Mesenchymal stem cell (in vitro differentiated cells and primary cell): Measurements from ENCODE around the gene ZEB1.

Source experiments
- DNase-seq: peaks from one replicate; pipeline ENCODE4 v3.0.0-alpha.2; 2013
- H2AFZ ChIP-seq: one replicate; pipeline ENCODE4 v1.6.1; 2013; ENCODE audit warnings: low read depth, mild to moderate bottlenecking, control low read depth, inconsistent platforms, low read length, moderate library complexity
- H2AK5ac ChIP-seq: 2 replicates; pipeline ENCODE4 v1.6.1; 2013; ENCODE audit warnings: low read length, moderate library complexity, mild to moderate bottlenecking, inconsistent platforms; ENCODE audit not compliant: severe bottlenecking
- H2BK120ac ChIP-seq: one replicate; pipeline ENCODE4 v1.6.1; 2013; ENCODE audit warnings: low read depth, mild to moderate bottlenecking, inconsistent platforms, low read length, moderate library complexity
- H2BK12ac ChIP-seq, 2 experiments: one replicate each; pipeline ENCODE4 v1.6.1; 2013; ENCODE audit warnings: inconsistent platforms in 2 of 2, low read length in 2 of 2, mild to moderate bottlenecking in 2 of 2, moderate library complexity in 2 of 2, control low read depth in 1 of 2
- H2BK15ac ChIP-seq: one replicate; pipeline ENCODE4 v1.6.1; 2013; ENCODE audit warnings: mild to moderate bottlenecking, low read depth, inconsistent platforms; ENCODE audit not compliant: poor library complexity, severe bottlenecking
- H2BK5ac ChIP-seq: 2 replicates; pipeline ENCODE4 v1.6.1; 2013; ENCODE audit warnings: low read depth, mild to moderate bottlenecking, low read length, control low read depth, inconsistent platforms; ENCODE audit not compliant: poor library complexity, severe bottlenecking
- H3K14ac ChIP-seq, 2 experiments: one replicate each; pipeline ENCODE4 v1.6.1; 2013; ENCODE audit warnings: inconsistent platforms in 2 of 2, low read length in 2 of 2, control low read depth in 1 of 2, mild to moderate bottlenecking in 1 of 2, moderate library complexity in 1 of 2
- H3K18ac ChIP-seq, 2 experiments: one replicate each; pipeline ENCODE4 v1.6.1; 2013; ENCODE audit warnings: inconsistent platforms in 2 of 2, low read length in 2 of 2, control low read depth in 1 of 2, low read depth in 1 of 2, mild to moderate bottlenecking in 1 of 2
- H3K23ac ChIP-seq, 2 experiments: one replicate each; pipeline ENCODE4 v1.6.1; 2013; ENCODE audit warnings: inconsistent platforms in 2 of 2, low read length in 2 of 2, mild to moderate bottlenecking in 2 of 2, moderate library complexity in 2 of 2, control low read depth in 1 of 2
- H3K27ac ChIP-seq: 2 replicates; pipeline ENCODE4 v1.5.1; 2013; ENCODE audit warnings: mild to moderate bottlenecking, moderate library complexity, low read length, control low read depth, inconsistent platforms; ENCODE audit not compliant: poor library complexity, severe bottlenecking
- H3K27me3 ChIP-seq, 2 experiments: 2 replicates each; pipeline versions ENCODE4 v1.6.1 to v1.7.0; 2013; ENCODE audit warnings: low read length in 2 of 2, mild to moderate bottlenecking in 2 of 2, moderate library complexity in 2 of 2, control low read depth in 1 of 2, inconsistent platforms in 1 of 2; ENCODE audit not compliant: control insufficient read depth in 1 of 2, insufficient read depth in 1 of 2
- H3K36me3 ChIP-seq, 2 experiments: 2 replicates each; pipeline versions ENCODE4 v1.6.1 to v1.7.0; 2013; ENCODE audit warnings: low read length in 2 of 2, control low read depth in 1 of 2, inconsistent platforms in 1 of 2, low read depth in 1 of 2, mild to moderate bottlenecking in 1 of 2; ENCODE audit not compliant: insufficient read depth in 2 of 2, control insufficient read depth in 1 of 2
- H3K4ac ChIP-seq, 2 experiments: one replicate each; pipeline ENCODE4 v1.6.1; 2013; ENCODE audit warnings: inconsistent platforms in 2 of 2, low read length in 2 of 2, mild to moderate bottlenecking in 2 of 2, moderate library complexity in 2 of 2, control low read depth in 1 of 2, low read depth in 1 of 2
- H3K4me1 ChIP-seq: 2 replicates; pipeline ENCODE4 v1.6.1; 2013; ENCODE audit warnings: low read depth, low read length, control low read depth; ENCODE audit not compliant: control insufficient read depth, insufficient read depth
- H3K4me2 ChIP-seq: 2 replicates; pipeline ENCODE4 v1.6.1; 2013; ENCODE audit warnings: low read length, mild to moderate bottlenecking, inconsistent platforms; ENCODE audit not compliant: poor library complexity, severe bottlenecking
- H3K4me3 ChIP-seq, 2 experiments: 2 replicates each; pipeline versions ENCODE4 v1.5.1 to v1.7.0; 2013; ENCODE audit warnings: low read length in 2 of 2, mild to moderate bottlenecking in 2 of 2, control low read depth in 1 of 2, low read depth in 1 of 2; ENCODE audit not compliant: insufficient read depth in 1 of 2
- H3K79me1 ChIP-seq: replicated peaks from 2 replicates; pipeline ENCODE4 v1.6.1; 2013; ENCODE audit warnings: mild to moderate bottlenecking, control low read depth, low read length, inconsistent platforms; ENCODE audit not compliant: poor library complexity, severe bottlenecking
- H3K9ac ChIP-seq: 2 replicates; pipeline ENCODE4 v1.7.0; 2013; ENCODE audit warnings: mild to moderate bottlenecking, low read length, moderate library complexity
- H3K9me3 ChIP-seq: 2 replicates; pipeline ENCODE4 v1.7.0; 2013; ENCODE audit warnings: mild to moderate bottlenecking, low read length; ENCODE audit not compliant: control insufficient read depth
- H4K8ac ChIP-seq: one replicate; pipeline ENCODE4 v1.6.1; 2013; ENCODE audit warnings: inconsistent platforms, mild to moderate bottlenecking, low read length, moderate library complexity
- H4K91ac ChIP-seq: one replicate; pipeline ENCODE4 v1.6.1; 2013; ENCODE audit warnings: mild to moderate bottlenecking, low read length, inconsistent platforms
- WGBS: methylation state at CpG from one replicate; pipeline ENCODE4 v1.1.7; 2013; ENCODE audit warnings: mixed read lengths; 5-methylcytosine and 5-hydroxymethylcytosine counted together

ZEB1 gene

DNA sequence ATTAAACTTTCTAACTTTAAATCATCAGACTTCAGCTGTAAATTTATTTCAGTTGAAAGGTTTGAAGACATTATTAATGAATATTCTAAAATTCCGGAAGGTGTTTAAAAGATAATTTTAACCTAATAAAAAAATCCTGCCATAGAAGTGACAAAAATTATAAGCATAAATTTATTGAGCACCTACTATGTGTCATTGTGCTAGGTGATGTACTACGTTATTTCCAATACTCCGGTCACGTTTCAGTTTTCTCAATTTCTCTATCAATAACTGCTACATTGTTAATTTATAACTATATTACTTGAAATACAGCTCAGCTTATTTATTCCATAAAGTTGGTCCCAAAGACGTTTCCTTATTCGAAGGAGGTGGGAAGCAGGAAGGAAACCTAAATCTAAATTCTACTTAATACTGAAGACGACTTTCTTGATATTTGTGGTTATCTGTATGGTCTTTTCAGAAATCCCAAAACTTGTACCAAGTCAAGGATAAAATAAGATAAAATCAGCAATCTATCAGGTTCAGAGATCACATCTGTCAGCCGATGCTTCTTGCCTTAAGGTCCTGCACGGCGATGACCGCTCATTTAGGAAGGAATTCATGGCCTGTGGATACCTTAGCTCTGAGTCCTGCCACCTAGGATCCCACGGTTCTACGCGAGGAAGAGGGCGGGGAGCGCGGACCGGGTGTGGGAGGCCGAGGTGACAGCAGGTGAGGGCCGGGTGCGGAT is 1.2 kb upstream of the ZEB1 start:
- H3K14ac ChIP-seq, result peak overlapping the region in 1 of 2 experiments; percentile 85
- DNase-seq, result no peak
- peak overlapping the region; percentile 29 for H2AFZ ChIP-seq
- peak overlapping the region in 1 of 2 experiments; percentile 77 for H3K23ac ChIP-seq
- peak overlapping the region; percentile 6 for H2BK120ac ChIP-seq
- H3K9me3 ChIP-seq, result no peaks in the 10 kb centered on the region
- no peaks in the 10 kb centered on the region for H3K27me3 ChIP-seq
- peak overlapping the region; percentile 90 for H3K9ac ChIP-seq
- H3K4me2 ChIP-seq, result peak overlapping the region; percentile 96
- H2AK5ac ChIP-seq, result no peak overlapping the region
- H3K27ac ChIP-seq, result peak overlapping the region; percentile 22
- peaks cover 10% of the 10 kb centered on the region for H3K79me1 ChIP-seq
- H3K4ac ChIP-seq, result peak overlapping the region in 1 of 2 experiments; percentile 47
- H3K36me3 ChIP-seq, result no peaks in the 10 kb centered on the region
- peak overlapping the region; percentile 92 for H4K91ac ChIP-seq
- no peak overlapping the region for H2BK15ac ChIP-seq
- 8% methylated on average over 14 of the region's 21 CpGs for WGBS
- peak overlapping the region; percentile 87 to 88 for H3K4me3 ChIP-seq
- H3K18ac ChIP-seq, result peak overlapping the region; percentile 80 to 92
- H3K4me1 ChIP-seq, result peaks cover 4% of the 10 kb centered on the region
- H2BK5ac ChIP-seq, result no peak overlapping the region
- H2BK12ac ChIP-seq, result peak overlapping the region; percentile 85 to 90
- peak overlapping the region; percentile 86 for H4K8ac ChIP-seq

DNA sequence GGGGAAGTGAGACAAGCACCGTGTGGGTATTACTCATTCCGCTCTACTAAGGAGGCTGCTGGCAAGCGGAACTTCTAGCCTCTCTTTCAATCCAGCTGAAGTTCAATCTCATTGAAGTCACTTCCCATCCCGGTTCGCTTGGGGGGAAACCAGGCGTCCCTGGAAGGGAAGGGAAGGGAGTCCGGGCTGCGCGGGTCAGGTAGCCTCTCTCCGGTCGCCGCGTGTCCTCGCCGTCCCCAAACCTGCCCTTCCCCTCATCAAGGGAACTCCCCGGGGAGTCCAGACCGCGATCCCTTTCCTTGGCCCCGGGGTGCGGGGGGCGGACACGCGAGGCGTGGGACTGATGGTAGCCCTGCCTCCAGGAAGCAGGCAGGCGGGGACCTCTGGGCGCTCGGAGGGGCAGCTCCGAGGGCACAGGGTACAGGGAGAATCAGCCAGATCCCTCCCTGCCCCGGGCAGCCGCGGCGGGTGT is 598 bp upstream of the ZEB1 start:
- Histone ChIP-seq H2AK5ac (no peak overlapping the region), H3K14ac (peak overlapping the region in 1 of 2 experiments; percentile 89), H3K9me3 (no peaks in the 10 kb centered on the region), H3K27me3 (no peaks in the 10 kb centered on the region), H3K4me3 (peak overlapping the region; percentile 87 to 88), H2AFZ (peak overlapping the region; percentile 72), H3K79me1 (peaks cover 10% of the 10 kb centered on the region), H2BK12ac (peak overlapping the region; percentile 9 to 87), H3K27ac (peak overlapping the region; percentile 70), H3K9ac (peak overlapping the region; percentile 90), H4K91ac (peak overlapping the region; percentile 92), H3K4me1 (peaks cover 4% of the 10 kb centered on the region), H4K8ac (peak overlapping the region; percentile 86), H2BK5ac (peak overlapping the region; percentile 67), H3K36me3 (no peaks in the 10 kb centered on the region), H3K23ac (peak overlapping the region in 1 of 2 experiments; percentile 77), H2BK120ac (peak overlapping the region; percentile 87), H3K18ac (peak overlapping the region; percentile 92 to 95), H3K4me2 (peak overlapping the region; percentile 96), H3K4ac (peak overlapping the region; percentile 90 to 95), H2BK15ac (peak overlapping the region; percentile 6)
- DNase-seq, result peak; percentile 73
- 0% methylated on average over 21 of the region's 32 CpGs for WGBS

DNA sequence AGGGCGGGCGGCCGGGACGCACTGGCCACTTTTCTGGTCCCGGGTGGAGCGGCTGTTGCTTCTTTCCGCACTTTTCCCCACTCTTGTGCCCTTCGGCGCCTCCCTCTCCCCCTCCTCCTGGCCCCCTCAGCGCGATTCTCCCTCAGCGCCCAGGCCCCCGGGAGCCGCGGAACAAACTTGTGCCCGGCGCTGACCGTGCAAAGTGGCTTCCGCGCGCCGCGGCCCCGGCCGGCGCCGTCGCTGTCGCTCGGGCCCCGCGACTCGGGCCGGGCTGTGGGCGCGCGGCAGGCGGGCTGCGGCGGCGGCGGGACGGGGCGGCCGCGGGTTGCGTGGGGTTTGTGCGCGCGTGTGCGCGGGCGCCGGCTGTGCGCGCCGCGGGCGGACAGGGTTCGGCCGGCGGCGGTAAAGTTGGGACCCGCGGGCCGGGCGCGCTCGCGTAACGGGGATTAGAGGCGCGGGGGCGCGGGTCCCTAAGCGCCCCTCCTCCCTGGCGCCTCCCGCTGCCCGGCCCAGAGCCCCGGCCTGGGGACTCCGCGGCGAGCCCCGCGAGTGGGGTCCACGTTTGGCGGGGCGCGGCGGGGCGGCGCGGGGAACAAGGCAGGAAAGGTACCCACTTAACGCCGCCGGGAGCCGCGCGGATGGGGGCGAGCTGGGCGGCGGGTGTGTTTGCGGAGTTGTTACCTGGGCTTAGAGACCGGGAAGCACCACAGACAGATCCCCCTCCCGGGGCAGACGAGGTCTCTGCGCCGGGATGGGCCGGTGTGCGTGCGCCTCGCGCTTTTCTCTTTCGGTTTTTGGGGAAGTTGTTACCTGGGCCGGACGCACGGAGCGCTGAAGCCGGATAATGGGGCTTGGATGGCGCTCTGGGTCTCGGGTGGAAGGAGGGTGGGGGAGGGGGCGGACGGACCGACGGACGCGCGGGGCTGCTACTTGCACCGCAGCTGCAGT is 860 bp downstream of the ZEB1 start:
- H2AFZ ChIP-seq, result peak overlapping the region; percentile 42
- peak overlapping the region; percentile 100 for H2BK15ac ChIP-seq
- no peaks in the 10 kb centered on the region for H3K9me3 ChIP-seq
- no peaks in the 10 kb centered on the region for H3K36me3 ChIP-seq
- no peak overlapping the region for H2AK5ac ChIP-seq
- H3K23ac ChIP-seq, result peak overlapping the region in 1 of 2 experiments; percentile 80
- H3K4me3 ChIP-seq, result peak overlapping the region; percentile 88 to 95
- peak overlapping the region; percentile 96 for H4K8ac ChIP-seq
- H3K4me1 ChIP-seq, result peaks cover 4% of the 10 kb centered on the region
- H3K14ac ChIP-seq, result peak overlapping the region; percentile 89 to 97
- peak overlapping the region; percentile 94 for H2BK120ac ChIP-seq
- peak overlapping the region; percentile 90 for H3K9ac ChIP-seq
- no peaks in the 10 kb centered on the region for H3K27me3 ChIP-seq
- H3K79me1 ChIP-seq, result peaks cover 8% of the 10 kb centered on the region
- H2BK5ac ChIP-seq, result peak overlapping the region; percentile 54
- H4K91ac ChIP-seq, result peak overlapping the region; percentile 98
- peak overlapping the region; percentile 49 for H3K27ac ChIP-seq
- H3K18ac ChIP-seq, result peak overlapping the region; percentile 96 to 97
- DNase-seq, result no peak
- WGBS, result under 1% methylated on average over 67 of the region's 129 CpGs
- H3K4ac ChIP-seq, result peak overlapping the region; percentile 93 to 95
- H3K4me2 ChIP-seq, result peak overlapping the region; percentile 98
- peak overlapping the region; percentile 63 to 77 for H2BK12ac ChIP-seq
